ENCODE data around the gene VCX.

The VCX gene

GRCh38 chrX:7872042-7872441 is 29.1 kb downstream of the VCX start:
- DNase-seq (ENCODE audit: low read depth), result no peak
- in situ Hi-C loops (cut with HindIII; ENCODE audit: low sequenced_read_pairs), result no loop called here
- TF ChIP-seq, protein P1, sequence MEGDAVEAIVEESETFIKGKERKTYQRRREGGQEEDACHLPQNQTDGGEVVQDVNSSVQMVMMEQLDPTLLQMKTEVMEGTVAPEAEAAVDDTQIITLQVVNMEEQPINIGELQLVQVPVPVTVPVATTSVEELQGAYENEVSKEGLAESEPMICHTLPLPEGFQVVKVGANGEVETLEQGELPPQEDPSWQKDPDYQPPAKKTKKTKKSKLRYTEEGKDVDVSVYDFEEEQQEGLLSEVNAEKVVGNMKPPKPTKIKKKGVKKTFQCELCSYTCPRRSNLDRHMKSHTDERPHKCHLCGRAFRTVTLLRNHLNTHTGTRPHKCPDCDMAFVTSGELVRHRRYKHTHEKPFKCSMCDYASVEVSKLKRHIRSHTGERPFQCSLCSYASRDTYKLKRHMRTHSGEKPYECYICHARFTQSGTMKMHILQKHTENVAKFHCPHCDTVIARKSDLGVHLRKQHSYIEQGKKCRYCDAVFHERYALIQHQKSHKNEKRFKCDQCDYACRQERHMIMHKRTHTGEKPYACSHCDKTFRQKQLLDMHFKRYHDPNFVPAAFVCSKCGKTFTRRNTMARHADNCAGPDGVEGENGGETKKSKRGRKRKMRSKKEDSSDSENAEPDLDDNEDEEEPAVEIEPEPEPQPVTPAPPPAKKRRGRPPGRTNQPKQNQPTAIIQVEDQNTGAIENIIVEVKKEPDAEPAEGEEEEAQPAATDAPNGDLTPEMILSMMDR (IDR thresholded peaks at IDR 0.05; ENCODE audit: low read depth, low read length, missing control alignments), result no peak

DNA sequence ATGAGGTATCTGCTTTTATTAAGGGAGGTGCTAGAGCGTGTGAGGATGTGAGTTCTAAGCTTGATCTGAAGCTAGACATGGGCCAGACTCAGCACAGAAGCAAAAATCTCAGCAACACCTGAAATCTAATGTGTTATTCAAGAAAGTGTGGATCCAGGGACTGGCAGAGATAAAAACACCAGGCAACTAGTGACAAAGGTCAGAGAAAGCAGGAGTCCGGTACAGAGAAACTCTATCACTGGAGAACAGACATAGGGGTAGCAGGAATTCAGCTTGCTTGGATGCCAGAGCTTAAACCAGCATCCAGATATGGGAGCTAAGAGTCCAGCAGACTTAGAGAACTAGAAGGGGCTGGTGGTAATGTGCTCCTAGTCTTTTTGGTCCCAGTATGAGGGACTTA is 34.0 kb downstream of the VCX start:
- no peak overlapping the region for H3K4me3 ChIP-seq (ENCODE audit: low read depth, low read length)
- TF ChIP-seq, protein P1 (IDR thresholded peaks at IDR 0.05; ENCODE audit: low read depth, low read length, missing control alignments), result no peak
- no peak for DNase-seq (ENCODE audit: low read depth)
- in situ Hi-C loops (cut with HindIII; ENCODE audit: low sequenced_read_pairs), result no loop called here

More at GRCh38 chrX:7872042-7872441, 29.1 kb downstream of the VCX start:
- H3K4me3 ChIP-seq (ENCODE audit: low read depth, low read length), result no peak overlapping the region

DNA sequence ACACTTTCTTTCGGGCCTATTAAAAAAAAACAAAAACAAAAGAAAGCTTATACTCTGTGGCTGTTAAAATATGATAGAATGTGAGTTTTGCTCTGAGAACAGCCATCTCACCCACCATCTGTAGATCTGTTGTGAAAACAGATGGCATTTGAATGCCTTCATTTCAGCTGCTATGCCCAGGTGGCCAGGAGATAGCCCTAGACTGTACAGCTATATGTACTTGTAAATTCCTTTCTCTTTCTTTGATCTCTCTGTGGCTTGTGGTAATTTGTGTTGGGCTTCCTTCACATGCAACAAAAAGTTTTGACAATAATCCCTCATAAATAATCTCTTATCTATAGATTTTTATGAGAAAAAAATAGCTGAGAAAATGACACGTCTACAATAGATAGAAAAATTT is 46.2 kb downstream of the VCX start:
- no peak overlapping the region for H3K4me3 ChIP-seq (ENCODE audit: low read depth, low read length)
- no peak for DNase-seq (ENCODE audit: low read depth)
- in situ Hi-C loops (cut with HindIII; ENCODE audit: low sequenced_read_pairs), result no loop called here
- TF ChIP-seq, protein P1 (IDR thresholded peaks at IDR 0.05; ENCODE audit: low read depth, low read length, missing control alignments), result no peak

GRCh38 chrX:7889680-7890079 is 46.7 kb downstream of the VCX start:
- TF ChIP-seq, protein P1 (IDR thresholded peaks at IDR 0.05; ENCODE audit: low read depth, low read length, missing control alignments), result no peak
- H3K4me3 ChIP-seq (ENCODE audit: low read depth, low read length), result no peak overlapping the region
- in situ Hi-C loops (cut with HindIII; ENCODE audit: low sequenced_read_pairs), result no loop called here
- DNase-seq (ENCODE audit: low read depth), result no peak

- TF ChIP-seq, protein P1 (IDR thresholded peaks at IDR 0.05; ENCODE audit: low read depth, low read length, missing control alignments), result no peak
- no peak overlapping the region for H3K4me3 ChIP-seq (ENCODE audit: low read depth, low read length)
- in situ Hi-C loops (cut with HindIII; ENCODE audit: low sequenced_read_pairs), result no loop called here
- DNase-seq (ENCODE audit: low read depth), result no peak
These were observed 49.0 kb downstream of the VCX start for GRCh38 chrX:7891928-7892327.

All from astrocyte of the cerebellum (primary cell).